Activated naive CD4-positive, alpha-beta T cell treated with anti-CD3 and anti-CD28 coated beads, Interleukin-2, amount 50 U/mL, for 72 hours (primary cell): ENCODE data around the gene ALDH3B2. TPM values are rescaled to one million over a fixed set of nuclear protein-coding genes. Genes with fewer than 3 reads are reported as not detected.
"Not testable (repeated sequence)": the region's sequence is repeated elsewhere in the genome, so short reads cannot be mapped to it uniquely, and the experiment has no call there.

Source experiments
- ATAC-seq, 2 donors: fragments of 150-1000 bp; cut with Tn5 transposase; 2 replicates each; pipeline ENCODE4 v1.10.0; 2021; ENCODE audit warnings: mild to moderate bottlenecking in 2 of 2, moderate library complexity in 2 of 2
- DNase-seq, 2 donors: peaks; one replicate each; pipeline ENCODE4 v3.0.0; 2021 to 2022; ENCODE audit warnings: low spot score in 2 of 2
- H3K27ac Mint-ChIP-seq, 2 donors: one replicate each; pipeline ENCODE4 v1.8.0; 2022; ENCODE audit warnings: mild to moderate bottlenecking in 2 of 2, mixed read lengths in 2 of 2
- H3K36me3 Mint-ChIP-seq, 2 donors: one replicate each; pipeline ENCODE4 v1.8.0; 2022; ENCODE audit warnings: mixed read lengths in 2 of 2
- H3K9me3 Mint-ChIP-seq, 2 donors: one replicate each; pipeline ENCODE4 v1.8.0; 2022; ENCODE audit warnings: mixed read lengths in 2 of 2
- total RNA-seq, 2 donors: library from RNA; stranded (reverse); gene quantifications; one replicate each; pipeline ENCODE4 v1.2.3, GENCODE V29; 2022

ALDH3B2 gene
- total RNA-seq, 2 donors from 2014 or later, result not detected

GRCh38 chr11:67629386-67630227 lies 44.8 kb downstream of the ALDH3B2 start, which contains the start of gene NUDT8:
NUDT8 (minus strand) TSS chr11:67629937; CDS start chr11:67629911, 26 bp downstream.
- ATAC-seq, result peak; percentile 65 to 72
- no peaks in the 10 kb centered on the region for H3K36me3 Mint-ChIP-seq
- H3K9me3 Mint-ChIP-seq, result no peaks in the 10 kb centered on the region
- H3K27ac Mint-ChIP-seq, result peak within 1 kb of the TSS; percentile 78 to 91
- DNase-seq, result peak; percentile 86 to 91

- no peaks in the 10 kb centered on the region for H3K36me3 Mint-ChIP-seq
- DNase-seq (no peak), ATAC-seq (no peak)
- H3K9me3 Mint-ChIP-seq, result no peaks in the 10 kb centered on the region
- H3K27ac Mint-ChIP-seq, result peak overlapping the region in 1 of 2 donors; percentile 78
Observed at GRCh38 chr11:67628710-67629385, 45.6 kb downstream of the ALDH3B2 start.

- H3K9me3 Mint-ChIP-seq, result no peaks in the 10 kb centered on the region
- DNase-seq (no peak), ATAC-seq (no peak)
- no peaks in the 10 kb centered on the region for H3K36me3 Mint-ChIP-seq
- no peak overlapping the region for H3K27ac Mint-ChIP-seq
Observed at GRCh38 chr11:67627812-67628624, 46.4 kb downstream of the ALDH3B2 start.

- Mint-ChIP-seq H3K36me3 (no peaks in the 10 kb centered on the region), H3K9me3 (no peaks in the 10 kb centered on the region), H3K27ac (no peak overlapping the region)
- no peak for ATAC-seq
- no peak for DNase-seq
Observed at GRCh38 chr11:67627441-67627811, 47.0 kb downstream of the ALDH3B2 start.

- Mint-ChIP-seq H3K36me3 (no peaks in the 10 kb centered on the region), H3K9me3 (no peaks in the 10 kb centered on the region), H3K27ac (no peak overlapping the region)
- ATAC-seq (no peak), DNase-seq (no peak)
Observed at GRCh38 chr11:67626970-67627369, 47.5 kb downstream of the ALDH3B2 start.

- DNase-seq, H3K9me3 Mint-ChIP-seq, H3K36me3 Mint-ChIP-seq, ATAC-seq: not testable (repeated sequence)
- peak overlapping the region in 1 of 2 donors; percentile 65 for H3K27ac Mint-ChIP-seq
Observed at GRCh38 chr11:67626131-67626833, 48.1 kb downstream of the ALDH3B2 start.

- DNase-seq, H3K27ac Mint-ChIP-seq, H3K9me3 Mint-ChIP-seq, ATAC-seq, H3K36me3 Mint-ChIP-seq: not testable (repeated sequence)
Observed at GRCh38 chr11:67623795-67624194, 50.6 kb downstream of the ALDH3B2 start.

GRCh38 chr11:67622905-67623304 lies 51.5 kb downstream of the ALDH3B2 start:
- H3K9me3 Mint-ChIP-seq, DNase-seq, ATAC-seq, H3K27ac Mint-ChIP-seq, H3K36me3 Mint-ChIP-seq: not testable (repeated sequence)

- not testable (repeated sequence) for ATAC-seq, H3K36me3 Mint-ChIP-seq, H3K9me3 Mint-ChIP-seq, H3K27ac Mint-ChIP-seq, DNase-seq
Observed at GRCh38 chr11:67621928-67622327, 52.5 kb downstream of the ALDH3B2 start.

- H3K9me3 Mint-ChIP-seq, DNase-seq, H3K27ac Mint-ChIP-seq, H3K36me3 Mint-ChIP-seq, ATAC-seq: not testable (repeated sequence)
Observed at GRCh38 chr11:67620621-67621020, 53.8 kb downstream of the ALDH3B2 start.

- H3K27ac Mint-ChIP-seq, result peak overlapping the region in 1 of 2 donors; percentile 75
- ATAC-seq, H3K36me3 Mint-ChIP-seq, H3K9me3 Mint-ChIP-seq, DNase-seq: not testable (repeated sequence)
Observed at GRCh38 chr11:67619683-67620618, 54.5 kb downstream of the ALDH3B2 start.

GRCh38 chr11:67618901-67619659 lies 55.3 kb downstream of the ALDH3B2 start:
- H3K27ac Mint-ChIP-seq, H3K9me3 Mint-ChIP-seq, H3K36me3 Mint-ChIP-seq, DNase-seq, ATAC-seq: not testable (repeated sequence)

- no peak for ATAC-seq
- Mint-ChIP-seq H3K36me3 (no peaks in the 10 kb centered on the region), H3K27ac (peak overlapping the region in 1 of 2 donors; percentile 98), H3K9me3 (no peaks in the 10 kb centered on the region)
- no peak for DNase-seq
Observed at GRCh38 chr11:67617243-67617953, 57.0 kb downstream of the ALDH3B2 start.
